ENCODE measurements around the gene NUDT16L1.

NUDT16L1 gene

DNA sequence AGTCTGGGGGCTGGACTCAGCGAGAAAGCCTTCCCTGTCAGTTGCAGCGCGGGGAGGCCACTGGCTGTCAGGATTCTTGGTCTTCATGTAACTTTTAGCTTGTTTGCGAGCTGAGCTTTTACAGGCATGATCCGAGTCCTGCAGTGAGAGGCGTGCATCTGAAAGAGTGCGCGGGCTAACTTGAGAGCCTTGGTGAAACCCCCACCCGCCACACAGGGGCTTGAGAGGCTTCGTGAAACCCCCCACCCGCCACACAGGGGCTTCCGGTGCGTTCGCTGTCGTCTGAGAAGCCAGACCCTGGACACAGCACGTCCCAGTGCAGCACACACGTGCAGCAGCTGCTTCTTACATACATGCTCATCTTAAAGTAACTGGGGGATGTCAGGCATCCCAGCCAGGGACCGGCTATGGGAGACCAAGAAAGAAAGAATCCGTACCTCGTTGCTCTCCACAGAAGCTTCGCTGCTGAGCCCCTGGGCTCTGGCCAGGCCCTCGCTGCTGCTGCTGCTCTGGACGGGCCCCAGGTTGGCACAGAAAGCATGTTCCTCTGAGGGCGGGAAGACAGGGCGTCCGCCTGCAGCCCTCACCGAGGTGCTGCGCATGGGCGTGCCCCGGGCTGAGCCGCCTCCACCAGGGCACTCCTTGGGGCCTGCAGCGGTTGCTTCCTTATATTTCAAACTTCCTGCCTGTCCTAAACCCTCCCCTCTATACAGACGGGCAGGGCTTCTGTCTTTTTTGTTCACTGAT, 7.8 kb downstream of the NUDT16L1 start:
- H3K9ac ChIP-seq (ENCODE audit: low read depth, low read length, poor library complexity), result no peak overlapping the region
- no peak overlapping the region for H2BK15ac ChIP-seq (ENCODE audit: low read length)
- no peak overlapping the region for H3K14ac ChIP-seq (ENCODE audit: low read length)
- H2AK5ac ChIP-seq (ENCODE audit: low read depth, low read length), result no peak overlapping the region
- H2BK12ac ChIP-seq (ENCODE audit: low read length), result no peak overlapping the region
- H2BK120ac ChIP-seq (ENCODE audit: low read depth, low read length), result no peak overlapping the region
- peak overlapping the region; percentile 22 for H2BK5ac ChIP-seq (ENCODE audit: low read length)
- WGBS, 2 donors (ENCODE audit: extremely low coverage in 2 of 2, insufficient read length in 2 of 2, insufficient replicate concordance in 1 of 2), result no CpG with 5 or more reads among the region's 33 CpGs
- no peak for DNase-seq (ENCODE audit: low spot score)
- peak overlapping the region; percentile 3 for H4K8ac ChIP-seq (ENCODE audit: low read depth, low read length)
- peaks cover 52 to 85% of the 10 kb centered on the region in 2 donors for H3K36me3 ChIP-seq (replicated peaks in 1 of 2; ENCODE audit: control insufficient read depth in 2 of 2, insufficient read depth in 2 of 2, low read length in 2 of 2)
- H3K27ac ChIP-seq (replicated peaks; ENCODE audit: low read length), result no peak overlapping the region
- H3K4ac ChIP-seq (ENCODE audit: low read length), result no peak overlapping the region
- no peaks in the 10 kb centered on the region for H3K4me1 ChIP-seq (ENCODE audit: control insufficient read depth in 2 of 2, insufficient read depth in 1 of 2, low read depth in 1 of 2, low read length in 2 of 2)
- no peak overlapping the region for H4K91ac ChIP-seq (ENCODE audit: low read depth, low read length, poor library complexity)
- H3K4me3 ChIP-seq (ENCODE audit: low read length in 2 of 2), result no peak overlapping the region
- H3K79me1 ChIP-seq (ENCODE audit: low read depth, low read length), result peaks cover 9% of the 10 kb centered on the region
- H3K4me2 ChIP-seq (ENCODE audit: insufficient read depth, low read length, poor library complexity, severe bottlenecking), result no peak overlapping the region
- no peaks in the 10 kb centered on the region for H3K27me3 ChIP-seq (ENCODE audit: control insufficient read depth in 3 of 3, insufficient read depth in 3 of 3, low read depth in 1 of 3, low read length in 3 of 3)
- no peak overlapping the region for H3K18ac ChIP-seq (ENCODE audit: low read length)
- H2AFZ ChIP-seq (ENCODE audit: low read length), result no peak overlapping the region
- H3K9me3 ChIP-seq (replicated peaks in 1 of 2; ENCODE audit: control insufficient read depth in 2 of 2, insufficient read depth in 1 of 2, low read depth in 1 of 2, low read length in 2 of 2), result no peaks in the 10 kb centered on the region
- no peak overlapping the region for H3K23ac ChIP-seq (ENCODE audit: low read depth, low read length, poor library complexity)

DNA sequence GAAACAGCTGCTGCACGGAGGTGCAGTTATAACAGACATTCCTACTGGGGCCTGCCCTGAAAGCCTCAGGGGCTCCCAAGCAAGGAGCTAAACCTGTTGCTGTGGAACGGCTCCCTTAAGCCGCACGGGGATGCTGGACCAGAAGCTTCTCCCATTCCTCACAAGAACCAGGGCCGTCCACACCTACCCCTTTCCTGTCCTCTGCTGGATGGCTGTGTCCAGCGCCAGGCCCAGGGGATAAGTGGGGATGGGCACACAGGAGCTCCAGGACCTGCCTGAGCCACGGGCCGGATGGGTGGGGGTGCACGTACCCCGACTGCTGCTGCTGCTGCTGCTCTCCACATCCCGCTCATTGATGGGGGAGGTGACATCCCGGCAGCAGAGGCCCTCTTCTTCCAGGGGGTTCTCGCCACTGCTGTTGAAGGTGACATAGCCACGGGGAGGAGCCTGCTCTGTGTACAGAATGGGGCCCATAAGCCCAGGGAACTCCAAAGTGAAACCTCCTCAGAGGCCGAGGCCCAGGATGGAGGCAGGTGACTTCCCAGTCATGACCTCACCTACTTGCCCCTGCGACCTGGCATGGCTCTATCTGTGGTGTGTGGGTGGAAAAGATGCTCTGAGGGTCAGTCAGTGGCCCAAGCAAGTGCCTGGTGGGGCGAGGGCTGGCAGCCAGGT, 8.6 kb downstream of the NUDT16L1 start:
- Histone ChIP-seq H3K4me3 (ENCODE audit: low read length in 2 of 2) (no peak overlapping the region), H4K8ac (ENCODE audit: low read depth, low read length) (peak overlapping the region; percentile 17), H3K27me3 (ENCODE audit: control insufficient read depth in 3 of 3, insufficient read depth in 3 of 3, low read depth in 1 of 3, low read length in 3 of 3) (no peaks in the 10 kb centered on the region), H2BK5ac (ENCODE audit: low read length) (peak overlapping the region; percentile 22), H3K9ac (ENCODE audit: low read depth, low read length, poor library complexity) (no peak overlapping the region), H2BK15ac (ENCODE audit: low read length) (no peak overlapping the region), H3K14ac (ENCODE audit: low read length) (no peak overlapping the region), H3K4ac (ENCODE audit: low read length) (no peak overlapping the region), H2BK12ac (ENCODE audit: low read length) (peak overlapping the region; percentile 22), H2AFZ (ENCODE audit: low read length) (no peak overlapping the region), H3K9me3 (replicated peaks in 1 of 2; ENCODE audit: control insufficient read depth in 2 of 2, insufficient read depth in 1 of 2, low read depth in 1 of 2, low read length in 2 of 2) (no peaks in the 10 kb centered on the region), H3K79me1 (ENCODE audit: low read depth, low read length) (peaks cover 9% of the 10 kb centered on the region), H3K4me2 (ENCODE audit: insufficient read depth, low read length, poor library complexity, severe bottlenecking) (no peak overlapping the region), H3K4me1 (ENCODE audit: control insufficient read depth in 2 of 2, insufficient read depth in 1 of 2, low read depth in 1 of 2, low read length in 2 of 2) (no peaks in the 10 kb centered on the region), H3K23ac (ENCODE audit: low read depth, low read length, poor library complexity) (no peak overlapping the region), H3K36me3 (replicated peaks in 1 of 2; ENCODE audit: control insufficient read depth in 2 of 2, insufficient read depth in 2 of 2, low read length in 2 of 2) (peaks cover 49 to 82% of the 10 kb centered on the region in 2 donors), H2AK5ac (ENCODE audit: low read depth, low read length) (no peak overlapping the region), H4K91ac (ENCODE audit: low read depth, low read length, poor library complexity) (no peak overlapping the region), H3K18ac (ENCODE audit: low read length) (no peak overlapping the region), H3K27ac (replicated peaks; ENCODE audit: low read length) (no peak overlapping the region), H2BK120ac (ENCODE audit: low read depth, low read length) (no peak overlapping the region)
- DNase-seq (ENCODE audit: low spot score), result no peak
- no CpG with 5 or more reads among the region's 17 CpGs for WGBS, 2 donors (ENCODE audit: extremely low coverage in 2 of 2, insufficient read length in 2 of 2, insufficient replicate concordance in 1 of 2)

DNA sequence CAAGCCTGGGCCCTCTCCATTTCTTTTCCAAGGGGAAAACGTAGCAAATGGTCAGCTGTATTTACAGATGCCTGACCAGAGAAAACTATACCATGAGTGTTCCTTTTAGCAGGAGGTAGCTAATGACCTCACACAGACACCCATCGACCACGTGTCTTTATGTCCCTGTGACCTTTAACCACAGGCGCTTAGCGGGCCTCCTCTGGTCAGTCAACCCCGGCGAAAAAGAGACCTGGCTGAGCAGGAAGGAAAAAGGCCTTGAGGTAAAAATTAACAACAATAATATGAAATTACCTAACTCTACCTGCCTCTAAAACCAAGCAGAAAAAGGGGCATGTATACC, 9.1 kb downstream of the NUDT16L1 start:
- Histone ChIP-seq H3K27me3 (ENCODE audit: control insufficient read depth in 3 of 3, insufficient read depth in 3 of 3, low read depth in 1 of 3, low read length in 3 of 3) (no peaks in the 10 kb centered on the region), H2BK5ac (ENCODE audit: low read length) (no peak overlapping the region), H3K23ac (ENCODE audit: low read depth, low read length, poor library complexity) (no peak overlapping the region), H3K18ac (ENCODE audit: low read length) (no peak overlapping the region), H2AK5ac (ENCODE audit: low read depth, low read length) (no peak overlapping the region), H2AFZ (ENCODE audit: low read length) (no peak overlapping the region), H3K36me3 (replicated peaks in 1 of 2; ENCODE audit: control insufficient read depth in 2 of 2, insufficient read depth in 2 of 2, low read length in 2 of 2) (peaks cover 45 to 82% of the 10 kb centered on the region in 2 donors), H3K27ac (replicated peaks; ENCODE audit: low read length) (no peak overlapping the region), H2BK15ac (ENCODE audit: low read length) (no peak overlapping the region), H3K4me1 (ENCODE audit: control insufficient read depth in 2 of 2, insufficient read depth in 1 of 2, low read depth in 1 of 2, low read length in 2 of 2) (no peaks in the 10 kb centered on the region), H4K91ac (ENCODE audit: low read depth, low read length, poor library complexity) (no peak overlapping the region), H2BK120ac (ENCODE audit: low read depth, low read length) (no peak overlapping the region), H3K4ac (ENCODE audit: low read length) (no peak overlapping the region), H3K9ac (ENCODE audit: low read depth, low read length, poor library complexity) (no peak overlapping the region), H3K4me3 (ENCODE audit: low read length in 2 of 2) (no peak overlapping the region), H3K79me1 (ENCODE audit: low read depth, low read length) (peaks cover 9% of the 10 kb centered on the region), H2BK12ac (ENCODE audit: low read length) (no peak overlapping the region), H3K9me3 (replicated peaks in 1 of 2; ENCODE audit: control insufficient read depth in 2 of 2, insufficient read depth in 1 of 2, low read depth in 1 of 2, low read length in 2 of 2) (no peaks in the 10 kb centered on the region), H3K14ac (ENCODE audit: low read length) (no peak overlapping the region), H3K4me2 (ENCODE audit: insufficient read depth, low read length, poor library complexity, severe bottlenecking) (no peak overlapping the region), H4K8ac (ENCODE audit: low read depth, low read length) (peak overlapping the region; percentile 17)
- DNase-seq (ENCODE audit: low spot score), result no peak
- no CpG with 5 or more reads among the region's 7 CpGs for WGBS, 2 donors (ENCODE audit: extremely low coverage in 2 of 2, insufficient read length in 2 of 2, insufficient replicate concordance in 1 of 2)

DNA sequence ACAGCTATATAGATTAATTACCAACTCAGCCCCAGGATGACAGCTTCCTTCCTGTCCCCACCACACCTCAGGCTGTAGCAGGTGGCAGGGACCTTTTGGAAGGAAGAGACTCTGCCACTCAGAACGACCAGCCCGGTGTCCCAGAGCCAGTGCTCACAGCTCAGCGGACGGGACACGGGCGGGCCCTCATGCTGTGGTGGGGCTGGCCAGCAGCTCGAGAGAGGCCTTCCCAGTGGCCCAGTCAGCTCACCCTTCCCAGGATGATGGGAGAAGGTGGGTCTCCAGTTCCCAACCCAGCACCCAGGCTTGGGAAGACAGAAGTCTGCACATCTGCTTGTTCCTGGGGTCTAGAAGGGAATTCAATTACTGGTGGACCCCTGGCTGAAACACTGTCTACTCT, 10.5 kb downstream of the NUDT16L1 start:
- H3K4ac ChIP-seq (ENCODE audit: low read length), result no peak overlapping the region
- H3K27me3 ChIP-seq (ENCODE audit: control insufficient read depth in 3 of 3, insufficient read depth in 3 of 3, low read depth in 1 of 3, low read length in 3 of 3), result no peaks in the 10 kb centered on the region
- no peak overlapping the region for H2BK5ac ChIP-seq (ENCODE audit: low read length)
- no peak for DNase-seq (ENCODE audit: low spot score)
- H3K36me3 ChIP-seq (replicated peaks in 1 of 2; ENCODE audit: control insufficient read depth in 2 of 2, insufficient read depth in 2 of 2, low read length in 2 of 2), result peaks cover 36 to 77% of the 10 kb centered on the region in 2 donors
- H3K27ac ChIP-seq (replicated peaks; ENCODE audit: low read length), result no peak overlapping the region
- no peak overlapping the region for H3K4me2 ChIP-seq (ENCODE audit: insufficient read depth, low read length, poor library complexity, severe bottlenecking)
- H3K79me1 ChIP-seq (ENCODE audit: low read depth, low read length), result peaks cover 9% of the 10 kb centered on the region
- peak overlapping the region; percentile 50 for H3K9ac ChIP-seq (ENCODE audit: low read depth, low read length, poor library complexity)
- H3K9me3 ChIP-seq (replicated peaks in 1 of 2; ENCODE audit: control insufficient read depth in 2 of 2, insufficient read depth in 1 of 2, low read depth in 1 of 2, low read length in 2 of 2), result no peaks in the 10 kb centered on the region
- H2AFZ ChIP-seq (ENCODE audit: low read length), result no peak overlapping the region
- H2BK120ac ChIP-seq (ENCODE audit: low read depth, low read length), result no peak overlapping the region
- no peaks in the 10 kb centered on the region for H3K4me1 ChIP-seq (ENCODE audit: control insufficient read depth in 2 of 2, insufficient read depth in 1 of 2, low read depth in 1 of 2, low read length in 2 of 2)
- no peak overlapping the region for H2BK15ac ChIP-seq (ENCODE audit: low read length)
- no peak overlapping the region for H3K4me3 ChIP-seq (ENCODE audit: low read length in 2 of 2)
- no peak overlapping the region for H2AK5ac ChIP-seq (ENCODE audit: low read depth, low read length)
- H2BK12ac ChIP-seq (ENCODE audit: low read length), result no peak overlapping the region
- no CpG with 5 or more reads among the region's 7 CpGs for WGBS, 2 donors (ENCODE audit: extremely low coverage in 2 of 2, insufficient read length in 2 of 2, insufficient replicate concordance in 1 of 2)
- H4K8ac ChIP-seq (ENCODE audit: low read depth, low read length), result no peak overlapping the region
- no peak overlapping the region for H3K23ac ChIP-seq (ENCODE audit: low read depth, low read length, poor library complexity)
- H3K18ac ChIP-seq (ENCODE audit: low read length), result no peak overlapping the region
- H3K14ac ChIP-seq (ENCODE audit: low read length), result no peak overlapping the region
- H4K91ac ChIP-seq (ENCODE audit: low read depth, low read length, poor library complexity), result no peak overlapping the region
